Neural cell (in vitro differentiated cells): Measurements from ENCODE around the gene MCMBP. TPM values are rescaled to one million over a fixed set of nuclear protein-coding genes. Genes with fewer than 3 reads are reported as not detected.
A peak's percentile ranks its signal among the peaks of the same experiment; 100 is the strongest.

ENCODE experiments used
- H2AFZ ChIP-seq: fragments of 200-600, 300-800 bp; sonication (generic), shearing (Covaris generic); 2 replicates; pipeline ENCODE4 v1.6.0; 2014; ENCODE audit warnings: low read depth, mild to moderate bottlenecking, antibody characterized with exemption, low read length, moderate library complexity
- H3F3A ChIP-seq: fragments of 200-600 bp; shearing (Covaris generic); 2 replicates; pipeline ENCODE4 v1.6.1; 2016; ENCODE audit warnings: mild to moderate bottlenecking, moderate library complexity, mixed read lengths, antibody characterized with exemption, low read length; ENCODE audit not compliant: insufficient read depth, poor library complexity, severe bottlenecking
- H3K27ac ChIP-seq: fragments of 200-600, 300-800 bp; sonication (generic), shearing (Covaris generic); 2 replicates; pipeline ENCODE4 v1.5.1; 2014; ENCODE audit warnings: mild to moderate bottlenecking, low read length, moderate library complexity
- H3K27me3 ChIP-seq: fragments of 300-800, 200-600 bp; sonication (generic), shearing (Covaris generic); 2 replicates; pipeline ENCODE4 v1.6.0; 2014; ENCODE audit warnings: mild to moderate bottlenecking, low read depth, low read length, moderate library complexity; ENCODE audit not compliant: insufficient read depth
- H3K36me3 ChIP-seq: fragments of 300-800, 200-600 bp; sonication (generic), shearing (Covaris generic); 2 replicates; pipeline ENCODE4 v1.5.1; 2014; ENCODE audit warnings: mild to moderate bottlenecking, antibody characterized with exemption, low read length, moderate library complexity; ENCODE audit not compliant: insufficient read depth
- H3K4me2 ChIP-seq: fragments of 300-800, 200-600 bp; sonication (generic), shearing (Covaris generic); 2 replicates; pipeline ENCODE4 v1.6.0; 2014; ENCODE audit warnings: mild to moderate bottlenecking, low read length
- H3K4me3 ChIP-seq: fragments of 300-800, 200-600 bp; sonication (generic), shearing (Covaris generic); 2 replicates; pipeline ENCODE4 v1.5.1; 2014; ENCODE audit warnings: mild to moderate bottlenecking, low read length, moderate library complexity
- H3K79me2 ChIP-seq: fragments of 200-600 bp; shearing (Covaris generic); replicated peaks from 2 replicates; pipeline ENCODE4 v1.6.0; 2014; ENCODE audit warnings: mild to moderate bottlenecking, low read length, moderate library complexity; ENCODE audit not compliant: insufficient read depth
- H3K9ac ChIP-seq: fragments of 300-800, 200-600 bp; sonication (generic), shearing (Covaris generic); 2 replicates; pipeline ENCODE4 v1.6.1; 2016; ENCODE audit warnings: mild to moderate bottlenecking, low read length, mixed read lengths
- H3K9me2 ChIP-seq: fragments of 200-600 bp; shearing (Covaris generic); 2 replicates; pipeline ENCODE4 v1.6.1; 2016; ENCODE audit warnings: mild to moderate bottlenecking, low read length, mixed read lengths; ENCODE audit not compliant: insufficient read depth
- H3K9me3 ChIP-seq: fragments of 200-600, 300-800 bp; sonication (generic), shearing (Covaris generic); 2 replicates; pipeline ENCODE4 v1.6.1; 2016; ENCODE audit warnings: mild to moderate bottlenecking, mixed run types, low read length, moderate library complexity, mixed read lengths
- H4K20me1 ChIP-seq: fragments of 200-600 bp; shearing (Covaris generic); 2 replicates; pipeline ENCODE4 v1.6.1; 2016; ENCODE audit warnings: mild to moderate bottlenecking, mixed run types; ENCODE audit not compliant: insufficient read depth
- CTCF ChIP-seq: fragments of 450-650 bp; IDR thresholded peaks from 2 replicates; pipeline ENCODE4 v1.5.1; 2014; ENCODE audit warnings: antibody characterized with exemption, mild to moderate bottlenecking, moderate library complexity; ENCODE audit not compliant: poor library complexity, severe bottlenecking
- EP300 ChIP-seq: fragments of 450-650 bp; conservative IDR thresholded peaks from 2 replicates; pipeline ENCODE4 v1.6.1; 2014; ENCODE audit warnings: antibody characterized with exemption, mild to moderate bottlenecking, moderate library complexity; ENCODE audit not compliant: poor library complexity, severe bottlenecking
- EZH2 ChIP-seq: fragments of 200-600, 300-800 bp; shearing (Covaris generic), sonication (generic); IDR thresholded peaks from 2 replicates; pipeline ENCODE4 v1.6.1; 2014; ENCODE audit warnings: antibody characterized with exemption, low read length, borderline replicate concordance, mild to moderate bottlenecking; ENCODE audit not compliant: insufficient read depth, poor library complexity, severe bottlenecking
- MXI1 ChIP-seq: fragments of 450-650 bp; conservative IDR thresholded peaks from 2 replicates; pipeline ENCODE4 v1.6.1; 2014; ENCODE audit warnings: antibody characterized with exemption, mild to moderate bottlenecking; ENCODE audit not compliant: poor library complexity, severe bottlenecking
- POLR2AphosphoS5 ChIP-seq: IDR thresholded peaks from 2 replicates; pipeline ENCODE4 v1.6.1; 2012
- RAD21 ChIP-seq: fragments of 450-650 bp; conservative IDR thresholded peaks from 2 replicates; pipeline ENCODE4 v1.6.1; 2014; ENCODE audit warnings: antibody characterized with exemption, mild to moderate bottlenecking, moderate library complexity
- REST ChIP-seq: IDR thresholded peaks from 2 replicates; pipeline ENCODE4 v1.6.1; 2012; ENCODE audit warnings: borderline replicate concordance
- SMC3 ChIP-seq: fragments of 450-650 bp; conservative IDR thresholded peaks from 2 replicates; pipeline ENCODE4 v1.6.1; 2014; ENCODE audit warnings: antibody characterized with exemption, mild to moderate bottlenecking, moderate library complexity; ENCODE audit not compliant: poor library complexity
- TAF1 ChIP-seq: IDR thresholded peaks from 2 replicates; pipeline ENCODE4 v1.6.1; 2012; ENCODE audit warnings: low read depth
- polyA plus RNA-seq: library from polyadenylated mRNA; depleted of rRNA; stranded (reverse); fragments of >200 nt; gene quantifications from 2 replicates; pipeline ENCODE4 v1.2.3, GENCODE V29; 2014

Gene MCMBP
- polyA plus RNA-seq, 1 donor from 2014 or later: 58.0 TPM

- no peaks in the 10 kb centered on the region for H3F3A ChIP-seq
- no peaks in the 10 kb centered on the region for H3K9me3 ChIP-seq
- no peak for TF ChIP-seq EP300
- no peak for TF ChIP-seq RAD21
- no peak for TF ChIP-seq TAF1
- no peak for TF ChIP-seq CTCF
- TF ChIP-seq POLR2AphosphoS5: no peak
- TF ChIP-seq SMC3: no peak
- no peak for TF ChIP-seq MXI1
- TF ChIP-seq REST: no peak
- no peak for TF ChIP-seq EZH2
- H4K20me1 ChIP-seq: no peaks in the 10 kb centered on the region
- peak overlapping the region; percentile 82 for H3K4me3 ChIP-seq
- no peak overlapping the region for H3K9ac ChIP-seq
- no peaks in the 10 kb centered on the region for H3K9me2 ChIP-seq
- H3K27me3 ChIP-seq: no peaks in the 10 kb centered on the region
- no peak overlapping the region for H2AFZ ChIP-seq
- peak overlapping the region; percentile 66 for H3K4me2 ChIP-seq
- H3K27ac ChIP-seq: no peak overlapping the region
- H3K79me2 ChIP-seq: peaks cover 26% of the 10 kb centered on the region
- no peaks in the 10 kb centered on the region for H3K36me3 ChIP-seq
Observed at GRCh38 chr10:119893845-119894427, 21.3 kb upstream of the MCMBP start.

GRCh38 chr10:119893074-119893473 is 20.4 kb upstream of the MCMBP start:
- Histone ChIP-seq H3K4me2 (peak overlapping the region; percentile 79), H3K27me3 (no peaks in the 10 kb centered on the region), H2AFZ (peak overlapping the region; percentile 56), H3K4me3 (peak overlapping the region; percentile 82), H3K9me2 (no peaks in the 10 kb centered on the region), H3K79me2 (peaks cover 26% of the 10 kb centered on the region), H3K9ac (peak overlapping the region; percentile 90), H3K27ac (peak overlapping the region; percentile 69), H3K9me3 (no peaks in the 10 kb centered on the region), H4K20me1 (no peaks in the 10 kb centered on the region), H3K36me3 (no peaks in the 10 kb centered on the region), H3F3A (no peaks in the 10 kb centered on the region)
- TF ChIP-seq TAF1 (no peak), EZH2 (no peak), CTCF (no peak)
